Endothelial cell of umbilical vein (primary cell): ENCODE results near the gene HSPA12A. TPM values are rescaled to one million over a fixed set of nuclear protein-coding genes. Genes with fewer than 3 reads are reported as not detected.

Source experiments
- BruUV-seq: library from RNA; stranded (reverse); fragments of 400-500 nt; replicated peaks from 2 replicates; lab custom pipeline; 2021; lab: Mats Ljungman, UMichigan
- CTCF ChIA-PET: fragments of 300-600, 350-600 bp; sonication (Branson Sonifier 250); formaldehyde crosslinking; loops from one replicate; lab custom pipeline; 2021; ENCODE audit warnings: antibody characterized with exemption, inconsistent platforms; lab: Charles Lee
- POLR2A ChIA-PET: fragments of 300-600, 350-600 bp; sonication (Branson Sonifier 250); formaldehyde crosslinking; loops from one replicate; lab custom pipeline; 2021; ENCODE audit warnings: antibody characterized with exemption, inconsistent platforms; lab: Charles Lee
- DNase-seq: peaks from one replicate; pipeline ENCODE4 v3.0.0-alpha.2; 2011; ENCODE audit warnings: low read depth, low spot score
- FAIRE-seq: peaks from 2 replicates; lab custom pipeline; 2011; peaks lifted over from hg19 to GRCh38; lab: Jason Lieb, UNC
- H2AFZ ChIP-seq: 2 replicates; pipeline ENCODE4 v1.6.0; 2012; ENCODE audit warnings: low read depth, low read length, control low read depth, inconsistent platforms
- H3K27ac ChIP-seq: 2 replicates; pipeline ENCODE4 v1.5.1; 2011; ENCODE audit warnings: low read depth, mild to moderate bottlenecking, control low read depth, low read length, moderate library complexity; ENCODE audit not compliant: insufficient read depth
- H3K27me3 ChIP-seq, 2 experiments: 2 replicates each; pipeline versions ENCODE4 v1.6.0 to v1.6.1; 2011; ENCODE audit warnings: low read length in 2 of 2, mixed read lengths in 1 of 2; ENCODE audit not compliant: control insufficient read depth in 2 of 2, insufficient read depth in 2 of 2
- H3K36me3 ChIP-seq, 2 experiments: 2 replicates in 1 of 2; 3 replicates in 1 of 2; pipeline ENCODE4 v1.5.1; 2011; ENCODE audit warnings: low read length in 2 of 2, mild to moderate bottlenecking in 1 of 2, moderate library complexity in 1 of 2; ENCODE audit not compliant: control insufficient read depth in 2 of 2, insufficient read depth in 2 of 2; ENCODE audit errors: extremely low read depth in 1 of 2
- H3K4me1 ChIP-seq: 3 replicates; pipeline ENCODE4 v1.5.1; 2011; ENCODE audit warnings: mild to moderate bottlenecking, low read length; ENCODE audit not compliant: control insufficient read depth, insufficient read depth; ENCODE audit errors: extremely low read depth
- H3K4me2 ChIP-seq: 2 replicates; pipeline ENCODE4 v1.6.1; 2011; ENCODE audit warnings: low read length, control low read depth, mixed read lengths; ENCODE audit not compliant: insufficient read depth
- H3K4me3 ChIP-seq, 3 experiments: fragments of 200-600 bp in 1 of 3; sonication (generic), shearing (Covaris generic) in 1 of 3; replicated peaks in 1 of 3; 2 replicates each; pipeline ENCODE4 v1.5.1; 2011 to 2016; ENCODE audit warnings: control low read depth in 3 of 3, low read length in 3 of 3, mild to moderate bottlenecking in 2 of 3, inconsistent platforms in 1 of 3, low read depth in 1 of 3, moderate library complexity in 1 of 3; ENCODE audit not compliant: insufficient read depth in 1 of 3
- H3K79me2 ChIP-seq: 2 replicates; pipeline ENCODE4 v1.6.0; 2012; ENCODE audit warnings: low read length, inconsistent platforms; ENCODE audit not compliant: control insufficient read depth, insufficient read depth
- H3K9ac ChIP-seq: replicated peaks from 2 replicates; pipeline ENCODE3; 2011; ENCODE audit warnings: low read length, control low read depth; ENCODE audit not compliant: insufficient read depth; ENCODE audit errors: extremely low read depth
- H3K9me1 ChIP-seq: replicated peaks from 3 replicates; pipeline ENCODE4 v1.6.0; 2011; ENCODE audit warnings: mild to moderate bottlenecking, low read length; ENCODE audit not compliant: control insufficient read depth, insufficient read depth; ENCODE audit errors: extremely low read depth
- H3K9me3 ChIP-seq: replicated peaks from 2 replicates; pipeline ENCODE4 v1.5.1; 2012; ENCODE audit warnings: low read length, inconsistent platforms; ENCODE audit not compliant: control insufficient read depth, insufficient read depth
- H4K20me1 ChIP-seq: replicated peaks from 2 replicates; pipeline ENCODE3; 2011; ENCODE audit warnings: mild to moderate bottlenecking, low read length; ENCODE audit not compliant: control insufficient read depth, insufficient read depth; ENCODE audit errors: extremely low read depth
- EZH2 ChIP-seq: IDR thresholded peaks from 2 replicates; pipeline ENCODE4 v1.6.1; 2012; ENCODE audit warnings: borderline replicate concordance, low read depth, mild to moderate bottlenecking, moderate library complexity, low read length, inconsistent platforms; ENCODE audit not compliant: severe bottlenecking
- FOS ChIP-seq: IDR thresholded peaks from 2 replicates; pipeline ENCODE4 v1.6.1; 2011; ENCODE audit warnings: mild to moderate bottlenecking, low read length, moderate library complexity, borderline replicate concordance; ENCODE audit not compliant: insufficient read depth
- GATA2 ChIP-seq: IDR thresholded peaks from 2 replicates; pipeline ENCODE4 v1.7.0; 2011; ENCODE audit warnings: low read depth, mild to moderate bottlenecking, moderate library complexity, mixed read lengths, low read length; ENCODE audit not compliant: insufficient read length, insufficient read depth
- JUN ChIP-seq: IDR thresholded peaks from 2 replicates; pipeline ENCODE4 v1.6.1; 2011; ENCODE audit warnings: borderline replicate concordance, low read depth; ENCODE audit not compliant: insufficient read length, insufficient read depth
- MAX ChIP-seq: IDR thresholded peaks from 2 replicates; pipeline ENCODE4 v1.6.1; 2011; ENCODE audit not compliant: insufficient read depth, insufficient read length
- MYC ChIP-seq: IDR thresholded peaks from one replicate; pipeline ENCODE4 v1.6.1; 2011; ENCODE audit warnings: mild to moderate bottlenecking, low read depth, low read length
- POLR2A ChIP-seq: IDR thresholded peaks from 2 replicates; pipeline ENCODE4 v1.6.1; 2012; ENCODE audit warnings: low read depth, mild to moderate bottlenecking, control low read depth, low read length
- POLR2AphosphoS5 ChIP-seq: IDR thresholded peaks from 2 replicates; pipeline ENCODE4 v1.6.1; 2012; ENCODE audit warnings: low read depth, mild to moderate bottlenecking, control low read depth, low read length, moderate library complexity; ENCODE audit not compliant: insufficient read depth
- dilution Hi-C: fragments of 300-500 bp; cut with MboI; formaldehyde crosslinking; loops from one replicate; pipeline ENCODE4 v1.15.0; 2019; ENCODE audit warnings: low sequenced_read_pairs; ENCODE audit not compliant: extremely low pct_ligation_motif_present
- intact Hi-C: fragments of 100-400 bp; cut with micrococcal nuclease; formaldehyde crosslinking; loops from one replicate; pipeline ENCODE4 v1.10.0; 2022
- polyA plus RNA-seq, 4 experiments: library from polyadenylated mRNA; depleted of rRNA in 3 of 4; stranded (reverse) in 3 of 4; unstranded in 1 of 4; fragments of >200 nt; gene quantifications; 2 replicates each; pipeline versions ENCODE4 v1.2.1 to v1.2.3, GENCODE V29; 2011 to 2012; ENCODE audit warnings: missing spikeins in 1 of 4
- total RNA-seq: library from RNA; stranded (reverse); gene quantifications from 2 replicates; pipeline ENCODE4 v1.2.3, GENCODE V29; 2021
- TF ChIP-seq, protein P1 (sequence below), 2 donors: IDR thresholded peaks; 1 replicate in 1 of 2; 2 replicates in 1 of 2; pipeline ENCODE4 v1.5.1; 2011; ENCODE audit warnings: low read length in 2 of 2, mild to moderate bottlenecking in 2 of 2, moderate library complexity in 2 of 2, control low read depth in 1 of 2, inconsistent platforms in 1 of 2, low read depth in 1 of 2; ENCODE audit not compliant: insufficient read depth in 1 of 2; ENCODE audit errors: extremely low read depth in 1 of 2

The HSPA12A gene
- total and polyA plus RNA-seq, 2 donors (not counting 3 experiments of a cell fraction or from before 2014, with no cell fraction given) = 0.22 to 0.29 TPM

- intact Hi-C loops = loop anchor here (5.0 kb wide), 1 partner anchor 1405 kb away; no protein-coding TSS in a partner anchor
- Histone ChIP-seq H3K9ac (no peak overlapping the region), H4K20me1 (no peaks in the 10 kb centered on the region), H2AFZ (no peak overlapping the region), H3K4me3 (no peak overlapping the region), H3K4me2 (no peak overlapping the region), H3K27ac (no peak overlapping the region), H3K4me1 (no peaks in the 10 kb centered on the region), H3K27me3 (no peaks in the 10 kb centered on the region), H3K79me2 (no peaks in the 10 kb centered on the region), H3K9me3 (no peaks in the 10 kb centered on the region), H3K9me1 (no peaks in the 10 kb centered on the region), H3K36me3 (no peaks in the 10 kb centered on the region)
- dilution Hi-C loops = no loop called here
- BruUV-seq = no TSS peak
- no peak for TF ChIP-seq POLR2AphosphoS5
- no peak for TF ChIP-seq JUN
- TF ChIP-seq EZH2 = no peak
- no peak for TF ChIP-seq POLR2A
- TF ChIP-seq GATA2 = no peak
- TF ChIP-seq FOS = no peak
- TF ChIP-seq MAX = no peak
- no peak for TF ChIP-seq MYC
- TF ChIP-seq, protein P1, sequence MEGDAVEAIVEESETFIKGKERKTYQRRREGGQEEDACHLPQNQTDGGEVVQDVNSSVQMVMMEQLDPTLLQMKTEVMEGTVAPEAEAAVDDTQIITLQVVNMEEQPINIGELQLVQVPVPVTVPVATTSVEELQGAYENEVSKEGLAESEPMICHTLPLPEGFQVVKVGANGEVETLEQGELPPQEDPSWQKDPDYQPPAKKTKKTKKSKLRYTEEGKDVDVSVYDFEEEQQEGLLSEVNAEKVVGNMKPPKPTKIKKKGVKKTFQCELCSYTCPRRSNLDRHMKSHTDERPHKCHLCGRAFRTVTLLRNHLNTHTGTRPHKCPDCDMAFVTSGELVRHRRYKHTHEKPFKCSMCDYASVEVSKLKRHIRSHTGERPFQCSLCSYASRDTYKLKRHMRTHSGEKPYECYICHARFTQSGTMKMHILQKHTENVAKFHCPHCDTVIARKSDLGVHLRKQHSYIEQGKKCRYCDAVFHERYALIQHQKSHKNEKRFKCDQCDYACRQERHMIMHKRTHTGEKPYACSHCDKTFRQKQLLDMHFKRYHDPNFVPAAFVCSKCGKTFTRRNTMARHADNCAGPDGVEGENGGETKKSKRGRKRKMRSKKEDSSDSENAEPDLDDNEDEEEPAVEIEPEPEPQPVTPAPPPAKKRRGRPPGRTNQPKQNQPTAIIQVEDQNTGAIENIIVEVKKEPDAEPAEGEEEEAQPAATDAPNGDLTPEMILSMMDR (IDR thresholded peaks at IDR 0.05; ENCODE audit: extremely low read depth in 1 of 2, insufficient read depth in 1 of 2, low read depth in 1 of 2, low read length in 2 of 2) = no peak
- DNase-seq (no peak), FAIRE-seq (no peak)
- ChIA-PET CTCF (no interaction called here), POLR2A (no interaction called here)
These were observed 74.9 kb downstream of the HSPA12A start for GRCh38 chr10:116667484-116667883.
